ENCODE measurements around the gene PTMA.

- TF ChIP-seq EP300 (conservative IDR thresholded peaks at IDR 0.05; ENCODE audit: poor library complexity, severe bottlenecking) (no peak), CTCF (IDR thresholded peaks at IDR 0.05; ENCODE audit: poor library complexity, severe bottlenecking) (no peak), RAD21 (conservative IDR thresholded peaks at IDR 0.05) (no peak), EZH2 (IDR thresholded peaks at IDR 0.05; ENCODE audit: borderline replicate concordance, insufficient read depth, low read length, poor library complexity, severe bottlenecking) (no peak), REST (IDR thresholded peaks at IDR 0.05; ENCODE audit: borderline replicate concordance) (no peak)
Observed at GRCh38 chr2:231660860-231661259, 47.5 kb upstream of the PTMA start.

Data from neural cell (in vitro differentiated cells).